Measurements from ENCODE around the gene TCFL5.

TCFL5 gene

DNA sequence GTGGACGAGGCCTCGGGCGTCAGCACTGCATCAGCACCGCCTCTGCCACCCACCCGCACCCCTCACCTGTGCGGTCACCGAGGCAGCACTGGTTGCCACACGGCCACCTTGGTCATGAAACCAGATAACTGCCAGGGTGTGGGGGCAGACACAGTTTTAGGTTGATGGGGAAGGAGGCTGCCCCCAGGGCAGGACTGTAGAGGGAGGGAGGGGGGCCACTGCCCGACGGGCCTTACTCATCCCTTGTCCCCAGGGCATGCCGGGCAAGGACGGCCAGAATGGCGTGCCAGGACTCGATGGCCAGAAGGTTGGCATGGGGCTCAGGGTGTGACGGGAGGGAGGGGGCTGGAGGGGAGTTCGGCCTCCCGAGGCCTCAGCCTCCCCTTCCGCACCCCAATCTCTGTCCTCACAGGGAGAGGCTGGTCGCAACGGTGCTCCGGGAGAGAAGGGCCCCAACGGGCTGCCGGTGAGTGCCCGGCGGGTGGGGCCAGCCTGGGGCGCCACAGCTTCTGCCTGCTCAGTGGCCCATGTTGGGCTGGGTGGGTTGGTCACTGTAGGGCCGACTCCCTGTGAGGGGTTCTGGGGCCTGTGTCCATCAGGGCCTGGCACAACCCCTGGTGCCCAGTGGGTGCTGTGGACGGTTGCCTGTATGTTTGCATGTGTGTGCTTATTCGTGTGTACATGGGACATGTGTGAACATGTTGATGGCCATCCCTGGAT is 33.0 kb downstream of the TCFL5 start:
- no peak overlapping the region for H3K27ac ChIP-seq
- TF ChIP-seq, protein P1, sequence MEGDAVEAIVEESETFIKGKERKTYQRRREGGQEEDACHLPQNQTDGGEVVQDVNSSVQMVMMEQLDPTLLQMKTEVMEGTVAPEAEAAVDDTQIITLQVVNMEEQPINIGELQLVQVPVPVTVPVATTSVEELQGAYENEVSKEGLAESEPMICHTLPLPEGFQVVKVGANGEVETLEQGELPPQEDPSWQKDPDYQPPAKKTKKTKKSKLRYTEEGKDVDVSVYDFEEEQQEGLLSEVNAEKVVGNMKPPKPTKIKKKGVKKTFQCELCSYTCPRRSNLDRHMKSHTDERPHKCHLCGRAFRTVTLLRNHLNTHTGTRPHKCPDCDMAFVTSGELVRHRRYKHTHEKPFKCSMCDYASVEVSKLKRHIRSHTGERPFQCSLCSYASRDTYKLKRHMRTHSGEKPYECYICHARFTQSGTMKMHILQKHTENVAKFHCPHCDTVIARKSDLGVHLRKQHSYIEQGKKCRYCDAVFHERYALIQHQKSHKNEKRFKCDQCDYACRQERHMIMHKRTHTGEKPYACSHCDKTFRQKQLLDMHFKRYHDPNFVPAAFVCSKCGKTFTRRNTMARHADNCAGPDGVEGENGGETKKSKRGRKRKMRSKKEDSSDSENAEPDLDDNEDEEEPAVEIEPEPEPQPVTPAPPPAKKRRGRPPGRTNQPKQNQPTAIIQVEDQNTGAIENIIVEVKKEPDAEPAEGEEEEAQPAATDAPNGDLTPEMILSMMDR (conservative IDR thresholded peaks at IDR 0.05): no peak

- H3K27ac ChIP-seq: no peak overlapping the region
- TF ChIP-seq, protein P1 (conservative IDR thresholded peaks at IDR 0.05): no peak
Observed at GRCh38 chr20:62828051-62828450, 33.6 kb downstream of the TCFL5 start.

DNA sequence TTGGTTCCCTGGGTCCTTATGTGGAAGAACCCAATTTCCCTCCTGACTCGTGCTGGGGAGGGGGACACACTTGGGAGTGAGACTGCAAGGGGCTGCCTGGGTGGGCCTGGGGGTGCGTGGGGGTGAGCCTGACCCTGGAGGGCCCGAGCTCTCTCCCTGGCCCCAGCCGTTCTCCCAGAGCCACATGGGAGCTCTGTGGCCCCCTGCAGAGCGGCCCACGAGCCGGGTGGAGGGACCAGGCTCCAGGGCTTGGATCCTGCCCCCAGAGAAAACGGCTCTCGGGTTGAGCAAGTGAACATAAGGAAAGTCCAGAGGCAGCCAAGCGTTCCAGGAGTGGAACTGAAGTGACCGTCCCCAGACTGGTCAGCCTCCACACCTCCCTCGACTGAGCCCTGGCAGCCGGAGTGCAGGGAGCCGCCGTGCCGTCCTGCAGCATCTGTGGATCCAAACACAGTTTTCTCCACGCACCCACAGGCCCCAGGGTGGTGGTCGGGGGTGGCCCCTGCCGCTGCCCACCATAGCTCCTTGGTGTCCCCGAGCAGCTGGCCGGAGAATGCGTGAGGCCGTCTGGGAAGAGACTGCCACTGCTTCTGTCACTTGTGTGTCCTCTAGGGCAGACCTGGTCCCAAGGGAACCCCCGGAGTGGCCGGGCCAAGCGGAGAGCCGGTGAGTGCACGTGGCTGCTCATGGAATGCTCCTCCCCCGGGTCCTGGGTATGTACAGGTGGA is 34.1 kb downstream of the TCFL5 start:
- TF ChIP-seq, protein P1 (conservative IDR thresholded peaks at IDR 0.05): no peak
- H3K27ac ChIP-seq: no peak overlapping the region

DNA sequence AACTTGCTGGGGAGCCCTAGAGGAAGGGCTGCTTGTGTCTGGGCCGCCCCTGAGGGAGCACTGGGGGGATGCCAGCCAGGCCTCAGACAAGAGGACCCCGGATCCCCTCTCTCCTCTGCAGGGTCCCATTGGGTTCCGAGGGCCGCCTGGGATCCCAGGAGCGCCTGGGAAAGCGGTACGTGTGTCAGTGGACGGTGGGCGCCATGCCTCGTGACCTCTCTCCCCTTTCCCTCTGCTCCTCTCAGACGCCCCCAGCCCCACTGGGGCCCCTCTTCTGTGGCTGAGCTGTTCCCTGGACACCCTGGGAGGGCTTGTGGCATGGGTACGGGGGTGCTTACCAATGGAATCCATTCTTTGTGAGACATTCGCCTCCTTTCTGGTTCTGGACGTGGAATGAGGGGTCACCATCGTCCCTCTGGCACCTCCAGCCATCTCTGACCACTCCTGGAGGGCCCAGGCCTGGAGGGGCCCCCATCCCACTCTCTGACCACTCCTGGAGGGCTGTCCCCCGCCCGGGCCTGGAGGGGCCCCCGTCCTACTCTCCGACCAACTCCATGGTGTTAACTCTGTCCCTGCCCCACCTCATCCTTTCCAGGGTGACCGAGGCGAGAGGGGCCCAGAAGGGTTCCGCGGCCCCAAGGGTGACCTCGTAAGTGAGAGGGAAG is 34.8 kb downstream of the TCFL5 start:
- TF ChIP-seq, protein P1 (conservative IDR thresholded peaks at IDR 0.05): no peak
- H3K27ac ChIP-seq: no peak overlapping the region

DNA sequence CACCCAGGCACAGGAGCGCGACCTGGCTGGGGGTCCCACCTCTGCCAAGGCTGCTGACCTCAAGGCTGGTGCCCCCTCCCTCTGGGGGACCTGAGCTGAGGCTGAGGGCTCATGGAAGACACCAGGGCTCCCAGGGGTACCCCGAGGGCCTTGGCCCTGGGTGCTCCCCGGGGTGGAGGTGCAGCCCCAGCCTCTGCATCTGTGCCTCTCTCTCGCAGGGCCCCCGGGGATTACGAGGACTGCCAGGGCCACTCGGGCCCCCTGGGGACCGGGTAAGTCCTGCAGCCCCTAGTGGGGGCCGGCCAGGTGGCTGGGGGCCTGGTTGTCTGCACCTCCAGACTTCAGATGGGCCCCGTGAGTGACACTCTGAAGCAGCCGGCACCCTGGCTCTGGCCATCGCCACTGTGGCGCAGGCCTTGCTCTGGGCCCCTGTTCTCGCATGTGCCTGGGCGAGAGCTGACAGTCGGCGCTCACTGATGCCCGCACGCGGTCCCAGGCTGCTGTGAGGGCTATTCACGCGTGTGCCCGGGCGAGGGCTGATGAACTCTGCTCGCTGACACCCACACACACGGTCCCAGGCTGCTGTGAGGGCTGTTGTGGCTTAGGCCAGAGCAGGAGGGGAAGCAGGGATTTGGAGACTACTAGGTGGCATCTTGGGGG is 35.5 kb downstream of the TCFL5 start:
- TF ChIP-seq, protein P1 (conservative IDR thresholded peaks at IDR 0.05): no peak
- peak overlapping the region; percentile 32; the same call in 1 of the 2 replicates for H3K27ac ChIP-seq

- TF ChIP-seq, protein P1 (conservative IDR thresholded peaks at IDR 0.05): no peak
- H3K27ac ChIP-seq: peak overlapping the region; percentile 32
Observed at GRCh38 chr20:62825333-62825985, 36.2 kb downstream of the TCFL5 start.
